Ishikawa (cell line): ENCODE data around the gene FCRLB.

Source experiments
- CEBPB ChIP-seq: IDR thresholded peaks from 2 replicates; pipeline ENCODE4 v1.6.1; 2012
- EGR1 ChIP-seq: IDR thresholded peaks from 2 replicates; pipeline ENCODE4 v1.6.1; 2012
- EP300 ChIP-seq: IDR thresholded peaks from 2 replicates; pipeline ENCODE4 v1.6.1; 2012; ENCODE audit warnings: borderline replicate concordance
- NFIC ChIP-seq: IDR thresholded peaks from 2 replicates; pipeline ENCODE4 v1.6.1; 2012
- RAD21 ChIP-seq: IDR thresholded peaks from 2 replicates; pipeline ENCODE4 v1.6.1; 2012; ENCODE audit warnings: low read depth
- REST ChIP-seq: IDR thresholded peaks from 2 replicates; pipeline ENCODE4 v1.6.1; 2012; ENCODE audit warnings: low read depth, mild to moderate bottlenecking
- TAF1 ChIP-seq: IDR thresholded peaks from 2 replicates; pipeline ENCODE4 v1.6.1; 2012; ENCODE audit warnings: low read depth, mild to moderate bottlenecking
- TEAD4 ChIP-seq: IDR thresholded peaks from 2 replicates; pipeline ENCODE4 v1.6.1; 2012
- YY1 ChIP-seq: IDR thresholded peaks from 2 replicates; pipeline ENCODE4 v1.6.1; 2012; ENCODE audit warnings: low read depth
- ZBTB7A ChIP-seq: IDR thresholded peaks from 2 replicates; pipeline ENCODE4 v1.6.1; 2012; ENCODE audit warnings: low read depth
- TF ChIP-seq, protein P1 (sequence below): IDR thresholded peaks from 2 replicates; pipeline ENCODE4 v1.6.1; 2012
- TF ChIP-seq, protein P2 (sequence below): IDR thresholded peaks from 2 replicates; pipeline ENCODE4 v1.6.1; 2012

DNA sequence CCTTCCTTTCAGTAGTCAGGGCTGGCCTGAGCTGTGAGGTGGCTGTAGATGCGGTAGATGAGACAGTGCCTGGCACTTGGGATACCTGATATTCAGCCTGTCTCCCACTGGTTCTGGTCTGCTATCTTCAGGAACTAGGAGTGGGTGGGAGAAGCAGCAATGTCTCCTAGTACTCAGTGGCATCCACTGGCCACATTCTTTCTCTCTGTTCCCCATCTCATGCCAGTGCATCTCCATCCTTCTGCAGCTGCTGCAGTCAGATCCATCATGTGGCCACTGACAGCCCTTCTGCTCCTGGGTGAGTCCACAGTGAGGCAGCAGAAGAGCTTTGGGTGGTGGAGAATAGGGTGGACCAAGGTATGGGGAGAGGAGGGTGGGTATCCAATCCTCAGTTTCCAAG, 1.1 kb downstream of the FCRLB start:
- TF ChIP-seq, protein P1, sequence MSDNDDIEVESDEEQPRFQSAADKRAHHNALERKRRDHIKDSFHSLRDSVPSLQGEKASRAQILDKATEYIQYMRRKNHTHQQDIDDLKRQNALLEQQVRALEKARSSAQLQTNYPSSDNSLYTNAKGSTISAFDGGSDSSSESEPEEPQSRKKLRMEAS, result no peak
- TF ChIP-seq NFIC, result no peak
- TF ChIP-seq ZBTB7A, result no peak
- TF ChIP-seq TAF1, result no peak
- no peak for TF ChIP-seq CEBPB
- no peak for TF ChIP-seq REST
- TF ChIP-seq, protein P2, sequence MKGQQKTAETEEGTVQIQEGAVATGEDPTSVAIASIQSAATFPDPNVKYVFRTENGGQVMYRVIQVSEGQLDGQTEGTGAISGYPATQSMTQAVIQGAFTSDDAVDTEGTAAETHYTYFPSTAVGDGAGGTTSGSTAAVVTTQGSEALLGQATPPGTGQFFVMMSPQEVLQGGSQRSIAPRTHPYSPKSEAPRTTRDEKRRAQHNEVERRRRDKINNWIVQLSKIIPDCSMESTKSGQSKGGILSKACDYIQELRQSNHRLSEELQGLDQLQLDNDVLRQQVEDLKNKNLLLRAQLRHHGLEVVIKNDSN, result no peak
- TF ChIP-seq RAD21, result no peak
- no peak for TF ChIP-seq TEAD4
- no peak for TF ChIP-seq EP300
- no peak for TF ChIP-seq YY1
- no peak for TF ChIP-seq EGR1
